Thymus (tissue), 11 donors: ENCODE results near the gene CCNY. TPM values are rescaled to one million over a fixed set of nuclear protein-coding genes. Genes with fewer than 3 reads are reported as not detected.

Source experiments
- DNase-seq, 9 donors: peaks; one replicate each; pipeline ENCODE4 v3.0.0-alpha.2; 2013; ENCODE audit warnings: low spot score in 9 of 9, low read depth in 6 of 9, missing footprints in 1 of 9
- H3K27ac ChIP-seq, 2 donors: one replicate each; pipeline ENCODE4 v1.5.1; 2013; ENCODE audit warnings: control low read depth in 1 of 2, low read depth in 1 of 2, low read length in 1 of 2, mild to moderate bottlenecking in 1 of 2, moderate library complexity in 1 of 2
- H3K27me3 ChIP-seq, 2 donors: one replicate each; pipeline ENCODE4 v1.5.1; 2013; ENCODE audit warnings: low read length in 1 of 2; ENCODE audit not compliant: control insufficient read depth in 2 of 2, insufficient read depth in 1 of 2
- H3K36me3 ChIP-seq, 2 donors: one replicate each; pipeline ENCODE4 v1.5.1; 2013; ENCODE audit warnings: low read length in 1 of 2, mild to moderate bottlenecking in 1 of 2, moderate library complexity in 1 of 2; ENCODE audit not compliant: control insufficient read depth in 2 of 2, insufficient read depth in 2 of 2
- H3K4me1 ChIP-seq, 2 donors: one replicate each; pipeline ENCODE4 v1.5.1; 2013; ENCODE audit warnings: low read length in 2 of 2; ENCODE audit not compliant: control insufficient read depth in 2 of 2, insufficient read depth in 2 of 2
- H3K4me3 ChIP-seq, 2 donors: one replicate each; pipeline ENCODE4 v1.5.1; 2013; ENCODE audit warnings: low read length in 2 of 2, control low read depth in 1 of 2, mild to moderate bottlenecking in 1 of 2
- H3K9me3 ChIP-seq, 2 donors: one replicate each; pipeline ENCODE4 v1.5.1; 2013; ENCODE audit warnings: low read length in 1 of 2, mild to moderate bottlenecking in 1 of 2; ENCODE audit not compliant: control insufficient read depth in 2 of 2, insufficient read depth in 1 of 2
- WGBS: extraction: QIAGEN DNeasy Blood & Tissue Kit; methylation state at CpG from one replicate; pipeline ENCODE4 v1.1.7; 2013; 5-methylcytosine and 5-hydroxymethylcytosine counted together
- polyA plus RNA-seq: library from polyadenylated mRNA; stranded (reverse); fragments of 200-250 nt; gene quantifications from one replicate; pipeline ENCODE4 v1.2.3, GENCODE V29; 2013
- total RNA-seq: library from RNA; stranded (reverse); fragments of 120-200 nt; gene quantifications from one replicate; pipeline ENCODE4 v1.2.4, GENCODE V29; 2013
- donor health status: healthy.

Gene CCNY
- total and polyA plus RNA-seq, 2 donors, result 27.6 to 34.9 TPM

DNA sequence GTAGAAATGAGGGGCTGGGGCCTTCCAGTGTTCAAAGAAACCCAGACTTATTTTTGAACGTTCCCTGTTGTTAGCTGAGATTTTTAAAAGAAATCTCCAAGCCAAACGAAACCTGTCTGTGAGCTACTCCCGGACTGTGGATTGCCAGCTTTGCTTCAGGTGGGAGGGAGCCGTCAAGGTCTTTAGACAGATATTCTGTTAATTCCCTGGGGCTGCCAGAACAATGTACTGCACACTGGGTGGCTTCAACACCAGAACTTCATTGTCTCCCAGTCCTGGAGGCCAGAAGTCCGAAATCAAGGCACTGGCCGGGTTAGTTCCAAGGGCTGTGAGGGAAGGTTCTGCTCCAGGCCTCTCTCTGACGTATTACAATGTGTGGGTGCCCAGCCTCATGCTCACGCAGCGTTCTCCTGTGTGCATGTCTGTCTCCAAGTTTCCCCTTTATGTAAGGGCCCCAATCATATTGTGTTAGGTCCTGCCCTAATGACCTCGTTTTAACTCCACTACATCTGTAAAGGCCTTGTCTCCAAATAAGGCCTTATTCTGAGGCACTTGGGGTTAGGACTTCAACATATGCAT, 208.9 kb downstream of the CCNY start:
- 97% methylated on average over 10 of the region's 10 CpGs for WGBS
- no peak for DNase-seq
- Histone ChIP-seq H3K36me3 (peaks cover 4 to 7% of the 10 kb centered on the region in 2 donors), H3K4me3 (no peak overlapping the region), H3K9me3 (no peaks in the 10 kb centered on the region), H3K27me3 (no peaks in the 10 kb centered on the region), H3K27ac (no peak overlapping the region), H3K4me1 (no peaks in the 10 kb centered on the region)

DNA sequence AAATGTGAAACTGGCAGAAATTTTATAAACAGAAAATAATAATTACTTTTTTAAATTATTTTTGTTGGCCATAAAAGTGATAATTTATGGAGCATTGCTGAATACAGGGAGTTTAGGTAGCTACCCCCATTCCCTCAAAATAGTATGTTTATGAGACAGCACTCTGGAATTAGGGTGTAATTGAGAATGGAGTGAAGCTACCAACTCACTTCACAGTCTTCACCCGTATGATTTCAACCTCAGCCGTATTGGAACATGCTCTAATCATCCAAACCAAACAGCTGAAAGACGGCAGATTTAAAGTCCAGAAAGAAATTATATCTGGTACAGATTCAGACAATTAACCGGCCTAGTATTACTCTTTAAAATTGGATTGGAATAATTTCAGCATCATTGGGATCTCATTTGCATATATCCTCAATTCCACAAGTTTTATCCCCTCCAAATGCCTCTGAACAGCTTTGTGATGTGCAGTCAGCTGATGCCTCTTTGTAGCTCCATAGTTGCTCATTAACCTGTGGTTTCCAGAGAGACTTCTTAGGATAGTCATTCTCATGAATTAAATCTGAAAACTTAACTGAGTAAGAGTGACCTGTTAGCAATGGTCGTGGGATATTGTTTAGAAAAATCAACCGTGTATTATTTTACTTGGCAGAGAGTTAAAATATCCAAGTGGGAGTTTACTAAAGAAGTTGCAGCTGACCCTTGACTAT, 209.7 kb downstream of the CCNY start:
- WGBS, result 95% methylated on average over 6 of the region's 6 CpGs
- H3K4me3 ChIP-seq, result no peak overlapping the region
- H3K27ac ChIP-seq, result no peak overlapping the region
- no peaks in the 10 kb centered on the region for H3K27me3 ChIP-seq
- no peak for DNase-seq
- H3K36me3 ChIP-seq, result peaks cover 4 to 7% of the 10 kb centered on the region in 2 donors
- no peaks in the 10 kb centered on the region for H3K4me1 ChIP-seq
- no peaks in the 10 kb centered on the region for H3K9me3 ChIP-seq

DNA sequence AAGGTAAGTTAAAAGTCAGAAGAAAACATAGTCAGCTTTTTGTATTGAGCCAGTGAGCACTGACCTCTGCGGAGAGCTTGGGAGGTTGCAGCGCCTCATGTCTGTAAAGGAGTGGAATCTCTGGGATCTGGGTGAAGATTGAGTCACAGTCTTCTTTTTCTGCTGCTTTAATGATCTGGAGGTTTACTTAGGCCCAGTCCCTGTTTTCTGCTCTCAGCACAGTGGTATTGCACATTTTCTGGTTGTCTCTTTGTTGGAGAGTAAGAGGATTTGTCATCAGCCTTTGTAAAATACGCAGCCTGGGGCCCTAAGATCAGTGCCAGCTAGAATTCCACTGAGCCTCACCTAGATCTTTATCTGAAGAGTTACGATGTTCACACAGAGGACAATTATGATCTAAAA, 210.5 kb downstream of the CCNY start:
- Histone ChIP-seq H3K27ac (no peak overlapping the region), H3K4me1 (no peaks in the 10 kb centered on the region), H3K36me3 (peaks cover 4 to 6% of the 10 kb centered on the region in 2 donors), H3K4me3 (no peak overlapping the region), H3K27me3 (no peaks in the 10 kb centered on the region), H3K9me3 (no peaks in the 10 kb centered on the region)
- no peak for DNase-seq
- WGBS, result 98% methylated on average over 4 of the region's 4 CpGs

DNA sequence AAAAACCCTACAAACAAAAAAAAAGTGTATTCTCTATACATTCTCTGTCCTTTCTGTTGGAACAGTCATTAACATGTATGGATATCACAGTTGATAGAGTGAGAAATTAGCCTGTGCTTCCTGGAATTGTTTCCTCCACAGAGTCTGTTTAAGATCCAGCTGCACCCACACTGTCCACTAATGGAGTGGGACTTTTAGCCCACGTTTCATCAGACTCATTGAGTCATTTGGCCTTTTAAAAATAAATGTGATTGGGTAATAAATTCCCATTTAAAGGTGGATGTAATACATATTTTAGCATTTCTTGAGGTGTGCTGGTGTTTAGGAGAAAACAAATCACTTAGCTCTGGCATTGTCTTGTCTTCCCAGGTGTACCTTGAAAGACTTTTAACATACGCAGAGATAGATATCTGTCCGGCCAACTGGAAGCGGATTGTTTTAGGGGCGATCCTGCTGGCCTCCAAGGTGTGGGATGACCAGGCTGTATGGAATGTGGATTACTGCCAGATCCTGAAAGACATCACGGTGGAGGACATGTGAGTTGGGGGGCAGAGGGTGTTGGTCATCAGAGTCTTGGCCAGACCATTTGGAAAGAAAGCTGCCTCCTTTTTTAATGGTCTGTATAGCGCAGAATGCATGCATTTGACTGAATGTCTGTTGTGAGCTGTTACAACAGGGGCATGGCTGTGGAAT, 216.5 kb downstream of the CCNY start:
- no peaks in the 10 kb centered on the region for H3K27me3 ChIP-seq
- no peak for DNase-seq
- H3K4me3 ChIP-seq, result no peak overlapping the region
- 98% methylated on average over 7 of the region's 7 CpGs for WGBS
- H3K27ac ChIP-seq, result no peak overlapping the region
- peaks cover 10 to 16% of the 10 kb centered on the region in 2 donors for H3K36me3 ChIP-seq
- H3K9me3 ChIP-seq, result no peaks in the 10 kb centered on the region
- H3K4me1 ChIP-seq, result no peaks in the 10 kb centered on the region

DNA sequence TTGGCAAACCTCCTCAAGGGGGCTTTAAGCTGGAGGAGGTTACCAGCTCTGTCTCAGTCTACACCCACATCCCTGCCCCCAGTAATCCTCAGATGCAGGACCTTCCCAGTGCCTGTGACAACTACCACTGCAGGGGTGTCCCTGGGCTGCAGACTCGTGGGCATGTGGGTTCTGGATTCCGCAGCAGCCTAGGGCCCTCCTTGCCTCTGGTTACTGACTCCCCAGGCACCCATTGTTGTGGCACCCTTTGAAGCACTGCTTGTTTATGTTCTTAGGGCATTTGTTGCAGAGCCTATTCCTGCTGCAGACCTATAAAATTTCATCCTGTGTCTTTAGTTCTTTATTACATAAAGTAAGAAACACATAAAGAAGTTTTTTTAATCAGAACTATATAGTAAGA, 217.7 kb downstream of the CCNY start:
- 92% methylated on average over 2 of the region's 2 CpGs for WGBS
- no peaks in the 10 kb centered on the region for H3K9me3 ChIP-seq
- H3K4me3 ChIP-seq, result no peak overlapping the region
- no peaks in the 10 kb centered on the region for H3K4me1 ChIP-seq
- no peak for DNase-seq
- peaks cover 10 to 16% of the 10 kb centered on the region in 2 donors for H3K36me3 ChIP-seq
- H3K27ac ChIP-seq, result no peak overlapping the region
- no peaks in the 10 kb centered on the region for H3K27me3 ChIP-seq

DNA sequence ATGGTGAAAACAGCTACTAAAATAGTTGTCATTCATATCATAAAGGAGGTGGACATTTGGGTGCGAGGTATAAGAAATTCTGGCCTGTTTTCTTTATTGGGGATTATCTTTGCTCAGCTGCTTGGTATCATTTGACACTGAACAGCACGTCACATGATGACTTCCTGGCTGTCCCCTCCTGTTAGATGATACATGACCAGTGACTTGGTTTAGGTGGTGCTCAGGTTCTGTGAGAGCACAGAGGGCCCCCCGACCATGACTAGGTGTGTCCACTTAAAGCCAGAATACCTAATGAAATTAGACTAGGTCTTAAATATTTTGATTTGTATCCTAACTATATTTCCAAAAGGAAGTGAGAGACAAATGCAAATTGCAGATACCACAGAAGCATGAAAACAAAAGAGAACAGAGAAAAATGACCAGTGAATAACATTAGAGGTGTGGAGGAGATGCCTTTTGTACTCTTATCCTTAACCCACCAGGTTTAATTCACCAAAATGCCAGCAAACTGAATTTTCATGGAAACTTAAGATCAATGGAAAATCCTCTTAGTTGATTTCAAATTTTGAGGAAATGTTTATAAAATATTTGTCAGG, 218.2 kb downstream of the CCNY start:
- no peak for DNase-seq
- 95% methylated on average over 3 of the region's 3 CpGs for WGBS
- no peaks in the 10 kb centered on the region for H3K9me3 ChIP-seq
- no peak overlapping the region for H3K4me3 ChIP-seq
- no peaks in the 10 kb centered on the region for H3K4me1 ChIP-seq
- H3K36me3 ChIP-seq, result peaks cover 10 to 13% of the 10 kb centered on the region in 2 donors
- H3K27me3 ChIP-seq, result no peaks in the 10 kb centered on the region
- no peak overlapping the region for H3K27ac ChIP-seq

DNA sequence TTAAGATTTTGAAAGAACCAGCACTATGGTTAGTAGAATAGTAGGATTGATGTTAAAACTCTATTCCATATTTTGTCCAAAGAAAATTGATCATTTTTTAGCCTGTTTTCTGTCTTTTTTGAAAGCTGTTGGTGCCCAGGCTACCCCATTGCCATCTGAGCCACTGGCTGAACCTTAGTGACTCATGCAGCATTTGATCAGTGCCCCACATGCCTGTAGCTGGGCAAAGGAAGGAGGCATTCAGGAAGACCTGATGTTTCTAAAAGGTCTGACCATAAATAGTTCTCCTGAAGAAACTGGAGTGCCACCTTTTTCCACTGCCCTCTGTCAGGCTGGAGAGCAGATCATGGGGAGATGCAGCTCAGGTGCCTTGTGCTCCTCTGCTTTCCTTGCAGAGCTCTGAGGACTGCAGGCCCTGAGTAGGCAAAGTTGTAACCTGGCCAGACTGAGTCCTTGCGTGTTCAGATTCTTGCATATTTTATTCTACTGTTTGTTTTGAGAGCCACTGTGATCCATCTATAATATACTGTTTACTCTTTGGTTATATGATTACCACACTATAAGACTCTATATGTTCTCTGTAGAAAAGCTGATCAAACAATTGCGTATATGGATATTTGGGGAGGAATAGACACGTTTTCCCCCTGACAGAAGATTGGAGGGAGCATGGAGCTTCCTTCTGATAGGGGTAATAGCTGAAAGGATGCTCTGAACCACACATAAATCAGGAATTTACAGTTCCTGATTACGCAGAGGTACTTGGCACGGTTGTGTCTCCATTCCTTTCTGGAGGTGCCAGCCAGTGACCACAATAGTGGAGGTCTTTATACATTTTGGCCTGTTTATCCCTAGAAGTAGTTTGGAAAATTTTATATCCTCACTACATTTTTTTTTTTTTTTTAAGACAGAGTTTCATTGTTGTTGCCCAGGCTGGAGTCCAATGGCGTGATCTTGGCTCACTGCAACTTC, 219.9 kb downstream of the CCNY start:
- no peak overlapping the region for H3K4me3 ChIP-seq
- peaks cover 10 to 12% of the 10 kb centered on the region in 2 donors for H3K36me3 ChIP-seq
- H3K9me3 ChIP-seq, result no peaks in the 10 kb centered on the region
- no peak overlapping the region for H3K27ac ChIP-seq
- no peak for DNase-seq
- WGBS, result 97% methylated on average over 6 of the region's 6 CpGs
- H3K4me1 ChIP-seq, result no peaks in the 10 kb centered on the region
- no peaks in the 10 kb centered on the region for H3K27me3 ChIP-seq

DNA sequence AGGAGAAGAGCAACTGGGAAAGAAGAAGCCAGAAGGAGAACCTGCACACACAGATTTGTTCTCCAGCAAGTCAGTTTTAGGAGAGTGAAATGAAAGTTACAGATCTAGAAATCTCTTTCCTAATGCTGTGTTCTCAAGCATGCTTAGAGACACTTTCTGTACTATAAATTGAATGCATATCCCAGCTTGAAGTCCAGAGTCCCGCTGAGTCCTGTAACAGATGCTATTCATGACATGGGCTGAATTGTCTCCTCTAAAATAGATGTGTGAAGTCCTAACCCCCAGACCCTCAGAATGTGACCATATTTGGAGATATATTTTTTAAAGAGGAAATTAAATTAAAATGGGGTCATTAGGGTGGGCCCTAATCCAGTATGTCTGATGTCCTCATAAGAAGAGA, 222.0 kb downstream of the CCNY start:
- no peak for DNase-seq
- peaks cover 6 to 7% of the 10 kb centered on the region in 2 donors for H3K36me3 ChIP-seq
- H3K9me3 ChIP-seq, result no peaks in the 10 kb centered on the region
- H3K27ac ChIP-seq, result no peak overlapping the region
- H3K27me3 ChIP-seq, result no peaks in the 10 kb centered on the region
- no peak overlapping the region for H3K4me3 ChIP-seq
- WGBS, result 96% methylated on average over 1 of the region's 1 CpG
- no peaks in the 10 kb centered on the region for H3K4me1 ChIP-seq
